T-cell (primary cell): Measurements from ENCODE around the gene HOOK1. TPM values are rescaled to one million over a fixed set of nuclear protein-coding genes. Genes with fewer than 3 reads are reported as not detected.
"Not testable (repeated sequence)": the region's sequence is repeated elsewhere in the genome, so short reads cannot be mapped to it uniquely, and the experiment has no call there.

ENCODE experiments used
- ATAC-seq, 4 experiments: fragments of 200-7000 bp in 3 of 4; fragments of 150-1000 bp in 1 of 4; cut with Tn5 transposase; replicated peaks in 1 of 4; 1 replicate in 3 of 4; 2 replicates in 1 of 4; pipeline ENCODE4 v1.10.0; 2021; ENCODE audit warnings: moderate library complexity in 3 of 4, mild to moderate bottlenecking in 2 of 4, moderate number of reproducible peaks in 1 of 4
- CTCF ChIA-PET, 2 donors: fragments of 300-600 bp; sonication (Branson Sonifier 250); formaldehyde crosslinking; loops; one replicate each; lab custom pipeline; 2022; ENCODE audit warnings: antibody characterized with exemption in 2 of 2; lab: Charles Lee
- POLR2A ChIA-PET, 2 donors: fragments of 300-600 bp; sonication (Branson Sonifier 250); formaldehyde crosslinking; loops; one replicate each; lab custom pipeline; 2022; ENCODE audit warnings: antibody characterized with exemption in 2 of 2; lab: Charles Lee
- DNase-seq, 35 experiments: peaks; one replicate each; pipeline versions ENCODE4 v3.0.0 to v3.0.0-alpha.2; 2013 to 2023
- H3K27ac ChIP-seq: one replicate; pipeline ENCODE4 v1.5.1; 2013; ENCODE audit warnings: low read length
- H3K27me3 ChIP-seq, 2 experiments: replicated peaks in 1 of 2; 1 replicate in 1 of 2; 2 replicates in 1 of 2; pipeline versions ENCODE4 v1.6.1 to v1.7.0; 2013; ENCODE audit warnings: low read length in 1 of 2, mixed read lengths in 1 of 2; ENCODE audit not compliant: control insufficient read depth in 2 of 2, insufficient read depth in 2 of 2; ENCODE audit errors: extremely low read depth in 1 of 2
- H3K36me3 ChIP-seq, 2 donors: 1 replicate in 1 of 2; 2 replicates in 1 of 2; pipeline versions ENCODE4 v1.6.1 to v1.7.0; 2013; ENCODE audit warnings: low read length in 1 of 2; ENCODE audit not compliant: control insufficient read depth in 2 of 2, insufficient read depth in 1 of 2; ENCODE audit errors: extremely low read depth in 1 of 2
- H3K4me1 ChIP-seq, 2 experiments: 1 replicate in 1 of 2; 2 replicates in 1 of 2; pipeline versions ENCODE4 v1.6.1 to v1.7.0; 2013; ENCODE audit warnings: low read length in 2 of 2, mixed read lengths in 1 of 2; ENCODE audit not compliant: insufficient read depth in 2 of 2, control insufficient read depth in 1 of 2; ENCODE audit errors: extremely low read depth in 1 of 2
- H3K4me3 ChIP-seq, 2 donors: 1 replicate in 1 of 2; 2 replicates in 1 of 2; pipeline versions ENCODE4 v1.5.1 to v1.7.0; 2013; ENCODE audit warnings: mild to moderate bottlenecking in 2 of 2, low read length in 1 of 2, moderate library complexity in 1 of 2; ENCODE audit not compliant: control insufficient read depth in 1 of 2; ENCODE audit errors: extremely low read depth in 1 of 2
- H3K9me3 ChIP-seq: 2 replicates; pipeline ENCODE4 v1.7.0; 2013
- H3K27ac Mint-ChIP-seq, 2 donors: one replicate each; pipeline ENCODE4 v1.8.0; 2020 to 2021; ENCODE audit warnings: mild to moderate bottlenecking in 2 of 2, mixed read lengths in 2 of 2
- H3K27me3 Mint-ChIP-seq, 2 donors: one replicate each; pipeline ENCODE4 v1.8.0; 2021 to 2022; ENCODE audit warnings: mixed read lengths in 2 of 2
- H3K36me3 Mint-ChIP-seq: one replicate; pipeline ENCODE4 v1.8.0; 2021; ENCODE audit warnings: mixed read lengths
- H3K4me1 Mint-ChIP-seq, 3 donors: one replicate each; pipeline ENCODE4 v1.8.0; 2020 to 2022; ENCODE audit warnings: mixed read lengths in 3 of 3, mild to moderate bottlenecking in 1 of 3
- H3K4me3 Mint-ChIP-seq, 3 donors: one replicate each; pipeline ENCODE4 v1.8.0; 2020 to 2022; ENCODE audit warnings: mild to moderate bottlenecking in 3 of 3, mixed read lengths in 3 of 3, moderate library complexity in 3 of 3
- H3K9me3 Mint-ChIP-seq, 3 donors: one replicate each; pipeline ENCODE4 v1.8.0; 2020 to 2022; ENCODE audit warnings: mixed read lengths in 3 of 3
- WGBS: methylation state at CpG from one replicate; pipeline ENCODE4 v1.1.5; 2013; ENCODE audit warnings: missing lambda C conversion rate; ENCODE audit not compliant: insufficient coverage; 5-methylcytosine and 5-hydroxymethylcytosine counted together
- total RNA-seq, 35 experiments: library from RNA in 6 of 35; stranded (reverse) in 6 of 35; fragments of 120-200 nt in 1 of 35; gene quantifications; one replicate each; pipeline versions ENCODE4 v1.2.1 to v1.2.4 and lab custom pipeline; 2013 to 2026

HOOK1 gene
- total RNA-seq, 5 donors from 2014 or later (not counting 1 experiment from before 2014, with no cell fraction given): 12.8 to 20.3 (median 16.8) TPM

GRCh38 chr1:59906931-59907330 lies 92.2 kb downstream of the HOOK1 start:
- 80% methylated on average over 1 of the region's 2 CpGs for WGBS
- Mint-ChIP-seq H3K27me3 (peaks cover 0 to 4% of the 10 kb centered on the region in 2 donors), H3K4me1 (peaks cover 0 to 4% (median 2%) of the 10 kb centered on the region in 3 donors), H3K9me3 (no peaks in the 10 kb centered on the region), H3K36me3 (peaks cover 22% of the 10 kb centered on the region), H3K27ac (no peak overlapping the region), H3K4me3 (no peak overlapping the region)
- ChIA-PET POLR2A (no interaction called here), CTCF (no interaction called here)
- Histone ChIP-seq H3K4me1 (no peaks in the 10 kb centered on the region), H3K4me3 (no peak overlapping the region), H3K27ac (no peak overlapping the region), H3K36me3 (no peaks in the 10 kb centered on the region), H3K27me3 (no peaks in the 10 kb centered on the region), H3K9me3 (no peaks in the 10 kb centered on the region)
- ATAC-seq: no peak
- no peak for DNase-seq

DNA sequence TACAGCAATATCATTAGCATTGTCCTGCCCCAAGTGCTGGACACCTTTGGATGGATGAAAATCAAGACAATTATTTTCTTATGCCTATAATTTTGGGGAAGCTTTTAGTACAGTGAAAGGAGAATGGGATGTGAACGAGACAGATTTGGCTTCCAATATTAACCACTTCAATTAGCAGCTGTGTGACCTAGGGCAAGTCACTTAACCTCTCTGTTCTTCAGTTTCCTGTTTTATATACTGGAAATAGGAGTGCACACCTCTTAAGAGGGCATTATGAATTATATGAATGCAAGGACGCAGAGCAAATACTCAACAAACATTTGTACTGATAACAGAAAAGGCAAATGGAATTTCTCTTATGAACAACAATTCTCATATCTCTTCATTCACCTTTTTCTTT lies 93.3 kb downstream of the HOOK1 start:
- no CpG with 5 or more reads among the region's 2 CpGs for WGBS
- Mint-ChIP-seq H3K27ac (no peak overlapping the region), H3K4me1 (peaks cover 0 to 4% (median 2%) of the 10 kb centered on the region in 3 donors), H3K36me3 (peaks cover 25% of the 10 kb centered on the region), H3K4me3 (no peak overlapping the region), H3K9me3 (no peaks in the 10 kb centered on the region), H3K27me3 (peaks cover 0 to 4% of the 10 kb centered on the region in 2 donors)
- no peaks in the 10 kb centered on the region for H3K36me3 ChIP-seq
- H3K27me3 ChIP-seq: no peaks in the 10 kb centered on the region
- no peaks in the 10 kb centered on the region for H3K4me1 ChIP-seq
- ATAC-seq (no peak), DNase-seq (no peak)
- CTCF ChIA-PET: no interaction called here
- H3K27ac ChIP-seq: no peak overlapping the region
- POLR2A ChIA-PET: no interaction called here
- H3K9me3 ChIP-seq: no peaks in the 10 kb centered on the region
- no peak overlapping the region for H3K4me3 ChIP-seq

DNA sequence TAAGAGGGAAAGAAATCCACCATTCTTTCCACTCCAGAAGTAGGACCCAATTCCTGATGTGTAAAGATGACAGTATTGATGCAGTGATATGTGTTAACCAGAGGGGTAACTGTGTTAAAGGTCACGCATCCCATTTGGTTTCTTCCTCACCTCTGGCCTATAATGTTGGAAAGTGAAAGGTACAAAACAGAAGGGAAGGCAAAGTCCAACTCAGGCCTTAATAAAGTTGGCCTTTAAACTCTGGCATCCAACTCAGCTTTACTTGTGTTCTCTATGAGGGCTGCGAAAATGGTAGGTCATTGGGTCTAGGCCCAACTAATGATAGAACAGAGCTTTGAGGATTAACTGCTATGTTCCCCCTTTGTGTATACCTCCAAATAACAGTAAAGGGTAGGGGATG lies 93.9 kb downstream of the HOOK1 start:
- H3K36me3 ChIP-seq: no peaks in the 10 kb centered on the region
- H3K36me3 Mint-ChIP-seq: peaks cover 25% of the 10 kb centered on the region
- H3K4me1 ChIP-seq: no peaks in the 10 kb centered on the region
- WGBS: 94% methylated on average over 2 of the region's 2 CpGs
- no peaks in the 10 kb centered on the region for H3K9me3 Mint-ChIP-seq
- no peak overlapping the region for H3K4me3 Mint-ChIP-seq
- CTCF ChIA-PET: no interaction called here
- H3K4me1 Mint-ChIP-seq: no peaks in the 10 kb centered on the region
- H3K27me3 Mint-ChIP-seq: no peaks in the 10 kb centered on the region
- no peak overlapping the region for H3K4me3 ChIP-seq
- POLR2A ChIA-PET: no interaction called here
- H3K9me3 ChIP-seq: no peaks in the 10 kb centered on the region
- H3K27ac Mint-ChIP-seq: no peak overlapping the region
- ATAC-seq: no peak
- no peak for DNase-seq
- no peak overlapping the region for H3K27ac ChIP-seq
- H3K27me3 ChIP-seq: no peaks in the 10 kb centered on the region

GRCh38 chr1:59914791-59915286 lies 100.1 kb downstream of the HOOK1 start:
- H3K9me3 ChIP-seq, DNase-seq, ATAC-seq, H3K4me3 ChIP-seq, CTCF ChIA-PET, H3K4me1 ChIP-seq, H3K9me3 Mint-ChIP-seq, H3K4me1 Mint-ChIP-seq, POLR2A ChIA-PET, H3K27ac ChIP-seq, H3K27me3 ChIP-seq, H3K27ac Mint-ChIP-seq, H3K4me3 Mint-ChIP-seq, H3K27me3 Mint-ChIP-seq, H3K36me3 ChIP-seq: not testable (repeated sequence)
- peaks cover 13% of the 10 kb centered on the region for H3K36me3 Mint-ChIP-seq
- WGBS: no CpG with 5 or more reads among the region's 7 CpGs

DNA sequence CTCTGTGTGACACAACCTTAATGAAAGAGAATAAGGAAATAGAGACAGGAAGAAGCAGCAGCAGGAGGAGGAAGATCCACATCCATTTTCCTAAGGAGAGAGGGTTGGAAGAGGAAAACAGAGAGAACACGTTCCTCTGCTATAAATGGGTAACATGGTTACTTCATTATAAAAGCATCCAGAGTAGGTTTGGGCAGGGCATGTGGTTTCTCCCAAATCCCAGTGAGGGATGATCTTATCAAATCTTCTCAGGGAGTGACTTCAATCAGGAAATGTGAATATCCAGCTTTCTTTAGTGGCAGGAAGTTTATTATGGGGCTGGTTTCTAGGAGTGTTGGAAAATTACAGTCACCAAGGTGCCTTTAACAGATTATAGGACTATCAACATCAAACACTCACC lies 100.8 kb downstream of the HOOK1 start:
- ChIA-PET CTCF (no interaction called here), POLR2A (no interaction called here)
- DNase-seq: no peak
- Histone ChIP-seq H3K9me3 (no peaks in the 10 kb centered on the region), H3K27ac (no peak overlapping the region), H3K36me3 (no peaks in the 10 kb centered on the region), H3K4me1 (no peaks in the 10 kb centered on the region), H3K27me3 (peaks cover 0 to 4% of the 10 kb centered on the region in 2 experiments), H3K4me3 (no peak overlapping the region)
- no CpG with 5 or more reads among the region's 1 CpG for WGBS
- Mint-ChIP-seq H3K4me1 (no peaks in the 10 kb centered on the region), H3K4me3 (no peak overlapping the region), H3K27ac (no peak overlapping the region), H3K36me3 (peaks cover 10% of the 10 kb centered on the region), H3K9me3 (no peaks in the 10 kb centered on the region), H3K27me3 (peaks cover 0 to 9% of the 10 kb centered on the region in 2 donors)
- no peak for ATAC-seq

DNA sequence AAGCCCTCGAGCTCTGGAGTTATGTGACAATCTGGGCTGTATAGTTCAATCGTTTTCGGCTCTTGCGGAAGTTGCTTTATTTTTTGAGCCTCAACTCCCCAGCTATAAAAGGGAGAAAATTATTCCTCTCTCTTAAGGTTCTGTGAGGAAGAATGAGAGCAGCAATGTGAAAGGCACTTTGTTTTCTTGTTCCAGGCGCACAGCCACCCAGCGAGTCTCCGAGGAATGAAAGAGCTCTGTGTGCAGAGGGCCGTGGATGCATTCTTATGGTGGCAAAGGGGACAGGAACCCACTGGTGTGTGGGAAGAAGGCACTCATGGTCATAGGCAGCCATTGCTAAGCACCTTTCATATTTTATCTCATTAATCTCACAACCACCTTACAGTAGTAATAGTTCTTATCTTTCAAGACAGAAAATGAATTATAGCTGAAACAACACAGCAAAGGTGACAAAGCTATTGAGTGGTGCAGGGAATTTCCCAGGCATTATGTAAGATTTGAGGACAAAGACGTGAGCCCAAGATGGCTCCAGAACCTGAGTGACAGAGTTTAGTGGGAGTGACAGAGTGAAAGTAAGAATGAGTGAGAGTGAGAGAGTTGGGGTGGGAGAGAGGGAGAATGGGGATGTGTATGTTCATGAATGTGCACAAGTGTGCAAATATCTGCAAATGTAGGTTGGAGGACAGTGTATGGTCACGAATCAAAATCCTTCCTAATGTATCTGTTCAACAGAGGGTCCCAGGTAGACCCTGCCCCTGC lies 102.5 kb downstream of the HOOK1 start:
- POLR2A ChIA-PET: no interaction called here
- ATAC-seq (no peak), DNase-seq (no peak)
- no peak overlapping the region for H3K27ac ChIP-seq
- CTCF ChIA-PET: interaction anchor here in 1 of 2 donors (0.5 kb wide), 1 partner anchor 1126 kb away, joined by 3 read pairs; no protein-coding TSS in a partner anchor
- Mint-ChIP-seq H3K27ac (no peak overlapping the region), H3K4me3 (no peak overlapping the region), H3K36me3 (peaks cover under 1% of the 10 kb centered on the region), H3K9me3 (no peaks in the 10 kb centered on the region), H3K27me3 (peaks cover 4 to 17% of the 10 kb centered on the region in 2 donors), H3K4me1 (no peaks in the 10 kb centered on the region)
- no peak overlapping the region for H3K4me3 ChIP-seq
- no peaks in the 10 kb centered on the region for H3K4me1 ChIP-seq
- H3K36me3 ChIP-seq: no peaks in the 10 kb centered on the region
- H3K27me3 ChIP-seq: peaks cover 0 to 4% of the 10 kb centered on the region in 2 experiments
- no peaks in the 10 kb centered on the region for H3K9me3 ChIP-seq
- WGBS: 53% methylated on average over 1 of the region's 10 CpGs
